WTC11 (cell line): ENCODE data around the gene SFTA2. TPM values are rescaled to one million over a fixed set of nuclear protein-coding genes. Genes with fewer than 3 reads are reported as not detected.

ENCODE experiments used
- ATAC-seq: fragments of 200-7000 bp; cut with Tn5 transposase; 2 replicates; pipeline ENCODE4 v1.10.0; 2021; ENCODE audit warnings: mild to moderate bottlenecking, moderate library complexity
- CTCF ChIA-PET: fragments of 300-600 bp; sonication (Branson Sonifier 250); formaldehyde crosslinking; loops from one replicate; lab custom pipeline; 2021; ENCODE audit warnings: antibody characterized with exemption; lab: Charles Lee
- POLR2A ChIA-PET: fragments of 350-600 bp; sonication (Branson Sonifier 250); formaldehyde crosslinking; loops from one replicate; lab custom pipeline; 2021; ENCODE audit warnings: antibody characterized with exemption; lab: Charles Lee
- DNase-seq: peaks from one replicate; pipeline ENCODE4 v3.0.0; 2021; ENCODE audit warnings: low spot score
- H3K27ac Mint-ChIP-seq: 2 replicates; pipeline ENCODE4 v1.8.0; 2021; ENCODE audit warnings: mixed read lengths
- H3K27me3 Mint-ChIP-seq: 2 replicates; pipeline ENCODE4 v1.8.0; 2021; ENCODE audit warnings: low read depth, mild to moderate bottlenecking, moderate library complexity, mixed read lengths
- H3K36me3 Mint-ChIP-seq: 2 replicates; pipeline ENCODE4 v1.8.0; 2021; ENCODE audit warnings: mixed read lengths
- H3K4me1 Mint-ChIP-seq: 2 replicates; pipeline ENCODE4 v1.8.0; 2022; ENCODE audit warnings: mixed read lengths
- H3K4me3 Mint-ChIP-seq: 2 replicates; pipeline ENCODE4 v1.8.0; 2021; ENCODE audit warnings: mild to moderate bottlenecking, moderate library complexity, mixed read lengths
- H3K9me3 Mint-ChIP-seq: 2 replicates; pipeline ENCODE4 v1.8.0; 2021; ENCODE audit warnings: mixed read lengths
- EMX1 ChIP-seq: fragments of 250-450 bp; sonication (Bioruptor Pico); IDR thresholded peaks from 2 replicates; pipeline ENCODE4 v1.8.0; 2021; ENCODE audit warnings: mild to moderate bottlenecking
- GRHL2 ChIP-seq: fragments of 250-450 bp; sonication (Bioruptor Pico); IDR thresholded peaks from 2 replicates; pipeline ENCODE4 v1.8.0; 2022; ENCODE audit warnings: mild to moderate bottlenecking, moderate library complexity; ENCODE audit not compliant: insufficient replicate concordance, severe bottlenecking
- KAT7 ChIP-seq: sonication (generic); formaldehyde crosslinking; IDR thresholded peaks from 2 replicates; pipeline ENCODE4 v1.8.1; 2023; ENCODE audit warnings: missing genetic modification reagents, mild to moderate bottlenecking, borderline replicate concordance
- SP1 ChIP-seq: sonication (generic); formaldehyde crosslinking; conservative IDR thresholded peaks from 2 replicates; pipeline ENCODE4 v1.8.1; 2022; ENCODE audit warnings: missing genetic modification reagents
- ZNF121 ChIP-seq: sonication (generic); formaldehyde crosslinking; IDR thresholded peaks from 2 replicates; pipeline ENCODE4 v1.8.0; 2023; ENCODE audit warnings: missing genetic modification reagents
- ZNF219 ChIP-seq: sonication (generic); formaldehyde crosslinking; IDR thresholded peaks from 2 replicates; pipeline ENCODE4 v1.8.0; 2023; ENCODE audit warnings: missing genetic modification reagents, mild to moderate bottlenecking, borderline replicate concordance
- total RNA-seq: library from RNA; stranded (reverse); gene quantifications from 3 replicates; pipeline ENCODE4 v1.2.3, GENCODE V29; 2021
- TF ChIP-seq, protein P1 (sequence below): sonication (generic); formaldehyde crosslinking; IDR thresholded peaks from 2 replicates; pipeline ENCODE4 v1.8.0; 2022; ENCODE audit warnings: missing genetic modification reagents
- TF ChIP-seq, protein P2 (sequence below): fragments of 200-600 bp; IDR thresholded peaks from 2 replicates; pipeline ENCODE4 v1.8.0; 2022; ENCODE audit warnings: antibody characterized with exemption
- TF ChIP-seq, protein P3 (sequence below): fragments of 250-450 bp; sonication (Bioruptor Pico); IDR thresholded peaks from 2 replicates; pipeline ENCODE4 v1.8.0; 2021; ENCODE audit warnings: mild to moderate bottlenecking
- TF ChIP-seq, protein P4 (sequence below): sonication (generic); formaldehyde crosslinking; IDR thresholded peaks from 2 replicates; pipeline ENCODE4 v1.8.1; 2022; ENCODE audit warnings: mild to moderate bottlenecking, moderate library complexity, missing genetic modification reagents
- TF ChIP-seq, protein P5 (sequence below): sonication (generic); formaldehyde crosslinking; IDR thresholded peaks from 2 replicates; pipeline ENCODE4 v1.8.1; 2023; ENCODE audit warnings: mild to moderate bottlenecking, moderate library complexity, missing genetic modification reagents
- TF ChIP-seq, protein P6 (sequence below): sonication (generic); formaldehyde crosslinking; IDR thresholded peaks from 2 replicates; pipeline ENCODE4 v1.8.1; 2022; ENCODE audit warnings: low read depth, mild to moderate bottlenecking, moderate library complexity, missing genetic modification reagents, borderline replicate concordance
- TF ChIP-seq, protein P7 (sequence below): sonication (generic); formaldehyde crosslinking; IDR thresholded peaks from 2 replicates; pipeline ENCODE4 v1.8.1; 2023; ENCODE audit warnings: mild to moderate bottlenecking, missing genetic modification reagents, moderate library complexity
- TF ChIP-seq, protein P8 (sequence below): sonication (generic); formaldehyde crosslinking; IDR thresholded peaks from 2 replicates; pipeline ENCODE4 v1.8.0; 2023; ENCODE audit warnings: missing genetic modification reagents, mild to moderate bottlenecking, borderline replicate concordance
- TF ChIP-seq, protein P9 (sequence below): sonication (generic); formaldehyde crosslinking; conservative IDR thresholded peaks from 2 replicates; pipeline ENCODE4 v1.8.1; 2022; ENCODE audit warnings: mild to moderate bottlenecking, missing genetic modification reagents

Gene SFTA2
- total RNA-seq, 1 experiment from 2014 or later: not detected

DNA sequence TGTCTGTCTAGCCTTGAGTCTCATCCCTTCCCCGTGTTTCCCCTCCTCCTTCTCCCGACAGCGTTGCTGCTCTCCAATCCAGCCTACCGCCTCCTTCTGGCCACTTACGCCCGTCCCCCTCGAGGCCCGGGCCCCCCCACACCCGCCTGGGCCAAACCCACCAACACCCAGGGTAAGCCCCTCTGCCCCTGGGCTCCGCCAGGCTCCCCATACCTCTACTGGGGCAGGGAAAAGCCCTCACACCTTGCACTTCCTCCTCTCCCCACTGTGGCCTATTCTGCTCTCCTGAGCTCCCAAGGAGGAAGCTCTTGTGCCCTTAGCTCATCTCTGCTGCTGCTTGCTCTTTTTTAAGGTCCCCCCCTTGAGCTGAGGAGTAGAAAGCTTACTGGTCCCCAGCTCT, 36.6 kb downstream of the SFTA2 start (continued):
- TF ChIP-seq, protein P1, sequence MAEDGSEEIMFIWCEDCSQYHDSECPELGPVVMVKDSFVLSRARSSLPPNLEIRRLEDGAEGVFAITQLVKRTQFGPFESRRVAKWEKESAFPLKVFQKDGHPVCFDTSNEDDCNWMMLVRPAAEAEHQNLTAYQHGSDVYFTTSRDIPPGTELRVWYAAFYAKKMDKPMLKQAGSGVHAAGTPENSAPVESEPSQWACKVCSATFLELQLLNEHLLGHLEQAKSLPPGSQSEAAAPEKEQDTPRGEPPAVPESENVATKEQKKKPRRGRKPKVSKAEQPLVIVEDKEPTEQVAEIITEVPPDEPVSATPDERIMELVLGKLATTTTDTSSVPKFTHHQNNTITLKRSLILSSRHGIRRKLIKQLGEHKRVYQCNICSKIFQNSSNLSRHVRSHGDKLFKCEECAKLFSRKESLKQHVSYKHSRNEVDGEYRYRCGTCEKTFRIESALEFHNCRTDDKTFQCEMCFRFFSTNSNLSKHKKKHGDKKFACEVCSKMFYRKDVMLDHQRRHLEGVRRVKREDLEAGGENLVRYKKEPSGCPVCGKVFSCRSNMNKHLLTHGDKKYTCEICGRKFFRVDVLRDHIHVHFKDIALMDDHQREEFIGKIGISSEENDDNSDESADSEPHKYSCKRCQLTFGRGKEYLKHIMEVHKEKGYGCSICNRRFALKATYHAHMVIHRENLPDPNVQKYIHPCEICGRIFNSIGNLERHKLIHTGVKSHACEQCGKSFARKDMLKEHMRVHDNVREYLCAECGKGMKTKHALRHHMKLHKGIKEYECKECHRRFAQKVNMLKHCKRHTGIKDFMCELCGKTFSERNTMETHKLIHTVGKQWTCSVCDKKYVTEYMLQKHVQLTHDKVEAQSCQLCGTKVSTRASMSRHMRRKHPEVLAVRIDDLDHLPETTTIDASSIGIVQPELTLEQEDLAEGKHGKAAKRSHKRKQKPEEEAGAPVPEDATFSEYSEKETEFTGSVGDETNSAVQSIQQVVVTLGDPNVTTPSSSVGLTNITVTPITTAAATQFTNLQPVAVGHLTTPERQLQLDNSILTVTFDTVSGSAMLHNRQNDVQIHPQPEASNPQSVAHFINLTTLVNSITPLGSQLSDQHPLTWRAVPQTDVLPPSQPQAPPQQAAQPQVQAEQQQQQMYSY (CRISPR knock-in tag): no peak
- TF ChIP-seq, protein P2, sequence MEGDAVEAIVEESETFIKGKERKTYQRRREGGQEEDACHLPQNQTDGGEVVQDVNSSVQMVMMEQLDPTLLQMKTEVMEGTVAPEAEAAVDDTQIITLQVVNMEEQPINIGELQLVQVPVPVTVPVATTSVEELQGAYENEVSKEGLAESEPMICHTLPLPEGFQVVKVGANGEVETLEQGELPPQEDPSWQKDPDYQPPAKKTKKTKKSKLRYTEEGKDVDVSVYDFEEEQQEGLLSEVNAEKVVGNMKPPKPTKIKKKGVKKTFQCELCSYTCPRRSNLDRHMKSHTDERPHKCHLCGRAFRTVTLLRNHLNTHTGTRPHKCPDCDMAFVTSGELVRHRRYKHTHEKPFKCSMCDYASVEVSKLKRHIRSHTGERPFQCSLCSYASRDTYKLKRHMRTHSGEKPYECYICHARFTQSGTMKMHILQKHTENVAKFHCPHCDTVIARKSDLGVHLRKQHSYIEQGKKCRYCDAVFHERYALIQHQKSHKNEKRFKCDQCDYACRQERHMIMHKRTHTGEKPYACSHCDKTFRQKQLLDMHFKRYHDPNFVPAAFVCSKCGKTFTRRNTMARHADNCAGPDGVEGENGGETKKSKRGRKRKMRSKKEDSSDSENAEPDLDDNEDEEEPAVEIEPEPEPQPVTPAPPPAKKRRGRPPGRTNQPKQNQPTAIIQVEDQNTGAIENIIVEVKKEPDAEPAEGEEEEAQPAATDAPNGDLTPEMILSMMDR: no peak

DNA sequence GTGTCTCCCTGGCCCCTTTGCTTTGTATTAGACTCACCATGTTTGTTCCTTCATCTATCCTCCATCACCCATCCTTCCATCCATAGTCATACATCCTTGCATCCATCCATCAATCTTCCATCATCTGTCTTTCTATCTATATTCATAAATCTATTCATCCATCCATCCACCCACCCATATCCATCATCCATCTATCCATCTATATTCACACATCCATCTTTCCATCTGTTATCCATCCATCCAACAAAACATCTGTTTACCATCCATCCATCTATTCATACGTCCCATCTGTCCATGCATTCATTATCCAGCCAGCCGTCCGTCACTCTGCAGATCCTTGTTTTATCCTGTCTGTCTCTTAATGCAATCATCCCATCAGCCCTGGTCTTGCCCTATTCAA, 37.0 kb downstream of the SFTA2 start:
- no peak overlapping the region for H3K4me3 Mint-ChIP-seq
- CTCF ChIA-PET: interaction anchor here (0.9 to 1.4 kb wide), 3 partner anchors 12 to 185 kb away, joined by 3 to 6 read pairs (median 3); partner anchors contain the start of gene VARS2
- H3K36me3 Mint-ChIP-seq: peaks cover 71% of the 10 kb centered on the region

More for the DNA sequence above, 37.0 kb downstream of the SFTA2 start:
- Mint-ChIP-seq H3K27ac (no peak overlapping the region), H3K9me3 (no peaks in the 10 kb centered on the region)
- TF ChIP-seq, protein P3, sequence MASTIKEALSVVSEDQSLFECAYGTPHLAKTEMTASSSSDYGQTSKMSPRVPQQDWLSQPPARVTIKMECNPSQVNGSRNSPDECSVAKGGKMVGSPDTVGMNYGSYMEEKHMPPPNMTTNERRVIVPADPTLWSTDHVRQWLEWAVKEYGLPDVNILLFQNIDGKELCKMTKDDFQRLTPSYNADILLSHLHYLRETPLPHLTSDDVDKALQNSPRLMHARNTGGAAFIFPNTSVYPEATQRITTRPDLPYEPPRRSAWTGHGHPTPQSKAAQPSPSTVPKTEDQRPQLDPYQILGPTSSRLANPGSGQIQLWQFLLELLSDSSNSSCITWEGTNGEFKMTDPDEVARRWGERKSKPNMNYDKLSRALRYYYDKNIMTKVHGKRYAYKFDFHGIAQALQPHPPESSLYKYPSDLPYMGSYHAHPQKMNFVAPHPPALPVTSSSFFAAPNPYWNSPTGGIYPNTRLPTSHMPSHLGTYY (CRISPR knock-in tag): no peak
- no peak for TF ChIP-seq EMX1 (CRISPR knock-in tag)
- TF ChIP-seq, protein P4, sequence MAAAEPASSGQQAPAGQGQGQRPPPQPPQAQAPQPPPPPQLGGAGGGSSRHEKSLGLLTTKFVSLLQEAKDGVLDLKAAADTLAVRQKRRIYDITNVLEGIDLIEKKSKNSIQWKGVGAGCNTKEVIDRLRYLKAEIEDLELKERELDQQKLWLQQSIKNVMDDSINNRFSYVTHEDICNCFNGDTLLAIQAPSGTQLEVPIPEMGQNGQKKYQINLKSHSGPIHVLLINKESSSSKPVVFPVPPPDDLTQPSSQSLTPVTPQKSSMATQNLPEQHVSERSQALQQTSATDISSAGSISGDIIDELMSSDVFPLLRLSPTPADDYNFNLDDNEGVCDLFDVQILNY (CRISPR knock-in tag): no peak
- TF ChIP-seq, protein P5, sequence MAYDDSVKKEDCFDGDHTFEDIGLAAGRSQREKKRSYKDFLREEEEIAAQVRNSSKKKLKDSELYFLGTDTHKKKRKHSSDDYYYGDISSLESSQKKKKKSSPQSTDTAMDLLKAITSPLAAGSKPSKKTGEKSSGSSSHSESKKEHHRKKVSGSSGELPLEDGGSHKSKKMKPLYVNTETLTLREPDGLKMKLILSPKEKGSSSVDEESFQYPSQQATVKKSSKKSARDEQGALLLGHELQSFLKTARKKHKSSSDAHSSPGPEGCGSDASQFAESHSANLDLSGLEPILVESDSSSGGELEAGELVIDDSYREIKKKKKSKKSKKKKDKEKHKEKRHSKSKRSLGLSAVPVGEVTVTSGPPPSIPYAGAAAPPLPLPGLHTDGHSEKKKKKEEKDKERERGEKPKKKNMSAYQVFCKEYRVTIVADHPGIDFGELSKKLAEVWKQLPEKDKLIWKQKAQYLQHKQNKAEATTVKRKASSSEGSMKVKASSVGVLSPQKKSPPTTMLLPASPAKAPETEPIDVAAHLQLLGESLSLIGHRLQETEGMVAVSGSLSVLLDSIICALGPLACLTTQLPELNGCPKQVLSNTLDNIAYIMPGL: no peak
- TF ChIP-seq ZNF121 (CRISPR knock-in tag): no peak
- TF ChIP-seq, protein P6, sequence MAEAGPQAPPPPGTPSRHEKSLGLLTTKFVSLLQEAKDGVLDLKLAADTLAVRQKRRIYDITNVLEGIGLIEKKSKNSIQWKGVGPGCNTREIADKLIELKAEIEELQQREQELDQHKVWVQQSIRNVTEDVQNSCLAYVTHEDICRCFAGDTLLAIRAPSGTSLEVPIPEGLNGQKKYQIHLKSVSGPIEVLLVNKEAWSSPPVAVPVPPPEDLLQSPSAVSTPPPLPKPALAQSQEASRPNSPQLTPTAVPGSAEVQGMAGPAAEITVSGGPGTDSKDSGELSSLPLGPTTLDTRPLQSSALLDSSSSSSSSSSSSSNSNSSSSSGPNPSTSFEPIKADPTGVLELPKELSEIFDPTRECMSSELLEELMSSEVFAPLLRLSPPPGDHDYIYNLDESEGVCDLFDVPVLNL (CRISPR knock-in tag): no peak
- TF ChIP-seq GRHL2 (CRISPR knock-in tag): no peak
- TF ChIP-seq, protein P7, sequence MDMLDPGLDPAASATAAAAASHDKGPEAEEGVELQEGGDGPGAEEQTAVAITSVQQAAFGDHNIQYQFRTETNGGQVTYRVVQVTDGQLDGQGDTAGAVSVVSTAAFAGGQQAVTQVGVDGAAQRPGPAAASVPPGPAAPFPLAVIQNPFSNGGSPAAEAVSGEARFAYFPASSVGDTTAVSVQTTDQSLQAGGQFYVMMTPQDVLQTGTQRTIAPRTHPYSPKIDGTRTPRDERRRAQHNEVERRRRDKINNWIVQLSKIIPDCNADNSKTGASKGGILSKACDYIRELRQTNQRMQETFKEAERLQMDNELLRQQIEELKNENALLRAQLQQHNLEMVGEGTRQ: no peak
- TF ChIP-seq, protein P8, sequence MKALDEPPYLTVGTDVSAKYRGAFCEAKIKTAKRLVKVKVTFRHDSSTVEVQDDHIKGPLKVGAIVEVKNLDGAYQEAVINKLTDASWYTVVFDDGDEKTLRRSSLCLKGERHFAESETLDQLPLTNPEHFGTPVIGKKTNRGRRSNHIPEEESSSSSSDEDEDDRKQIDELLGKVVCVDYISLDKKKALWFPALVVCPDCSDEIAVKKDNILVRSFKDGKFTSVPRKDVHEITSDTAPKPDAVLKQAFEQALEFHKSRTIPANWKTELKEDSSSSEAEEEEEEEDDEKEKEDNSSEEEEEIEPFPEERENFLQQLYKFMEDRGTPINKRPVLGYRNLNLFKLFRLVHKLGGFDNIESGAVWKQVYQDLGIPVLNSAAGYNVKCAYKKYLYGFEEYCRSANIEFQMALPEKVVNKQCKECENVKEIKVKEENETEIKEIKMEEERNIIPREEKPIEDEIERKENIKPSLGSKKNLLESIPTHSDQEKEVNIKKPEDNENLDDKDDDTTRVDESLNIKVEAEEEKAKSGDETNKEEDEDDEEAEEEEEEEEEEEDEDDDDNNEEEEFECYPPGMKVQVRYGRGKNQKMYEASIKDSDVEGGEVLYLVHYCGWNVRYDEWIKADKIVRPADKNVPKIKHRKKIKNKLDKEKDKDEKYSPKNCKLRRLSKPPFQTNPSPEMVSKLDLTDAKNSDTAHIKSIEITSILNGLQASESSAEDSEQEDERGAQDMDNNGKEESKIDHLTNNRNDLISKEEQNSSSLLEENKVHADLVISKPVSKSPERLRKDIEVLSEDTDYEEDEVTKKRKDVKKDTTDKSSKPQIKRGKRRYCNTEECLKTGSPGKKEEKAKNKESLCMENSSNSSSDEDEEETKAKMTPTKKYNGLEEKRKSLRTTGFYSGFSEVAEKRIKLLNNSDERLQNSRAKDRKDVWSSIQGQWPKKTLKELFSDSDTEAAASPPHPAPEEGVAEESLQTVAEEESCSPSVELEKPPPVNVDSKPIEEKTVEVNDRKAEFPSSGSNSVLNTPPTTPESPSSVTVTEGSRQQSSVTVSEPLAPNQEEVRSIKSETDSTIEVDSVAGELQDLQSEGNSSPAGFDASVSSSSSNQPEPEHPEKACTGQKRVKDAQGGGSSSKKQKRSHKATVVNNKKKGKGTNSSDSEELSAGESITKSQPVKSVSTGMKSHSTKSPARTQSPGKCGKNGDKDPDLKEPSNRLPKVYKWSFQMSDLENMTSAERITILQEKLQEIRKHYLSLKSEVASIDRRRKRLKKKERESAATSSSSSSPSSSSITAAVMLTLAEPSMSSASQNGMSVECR (CRISPR knock-in tag): no peak
- no peak for TF ChIP-seq SP1
- TF ChIP-seq, protein P9, sequence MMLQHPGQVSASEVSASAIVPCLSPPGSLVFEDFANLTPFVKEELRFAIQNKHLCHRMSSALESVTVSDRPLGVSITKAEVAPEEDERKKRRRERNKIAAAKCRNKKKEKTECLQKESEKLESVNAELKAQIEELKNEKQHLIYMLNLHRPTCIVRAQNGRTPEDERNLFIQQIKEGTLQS: no peak
- no peak for TF ChIP-seq KAT7 (CRISPR knock-in tag)
- TF ChIP-seq ZNF219: no peak
- TF ChIP-seq, all 79 proteins: peak for 0
- POLR2A ChIA-PET: no interaction called here
- Mint-ChIP-seq H3K27me3 (no peaks in the 10 kb centered on the region), H3K4me1 (peaks cover 12% of the 10 kb centered on the region)
- no peak for DNase-seq
- no peak for ATAC-seq
